Loucy (cell line): Measurements from ENCODE around the gene TBCB.

Source experiments
- H2AFZ ChIP-seq: fragments of 200-600 bp; sonication (generic); 2 replicates; pipeline ENCODE4 v1.6.0; 2016; ENCODE audit warnings: antibody characterized with exemption, mild to moderate bottlenecking, low read length, moderate library complexity
- H3F3A ChIP-seq: fragments of 200-600 bp; 2 replicates; pipeline ENCODE4 v1.6.0; 2016; ENCODE audit warnings: antibody characterized with exemption, low read depth, mild to moderate bottlenecking
- H3K27me3 ChIP-seq: fragments of 200-600 bp; sonication (generic); 2 replicates; pipeline ENCODE4 v1.6.1; 2014; ENCODE audit warnings: low read length, mild to moderate bottlenecking; ENCODE audit not compliant: insufficient read depth, poor library complexity, severe bottlenecking
- H3K36me3 ChIP-seq: fragments of 200-600 bp; sonication (generic); 2 replicates; pipeline ENCODE4 v1.6.1; 2016; ENCODE audit warnings: low read length; ENCODE audit not compliant: insufficient read depth
- H3K4me1 ChIP-seq: fragments of 200-600 bp; sonication (generic); 2 replicates; pipeline ENCODE4 v1.5.1; 2014; ENCODE audit warnings: low read length, mild to moderate bottlenecking; ENCODE audit not compliant: insufficient read depth, poor library complexity, severe bottlenecking
- H3K4me2 ChIP-seq: fragments of 200-600 bp; sonication (generic); 2 replicates; pipeline ENCODE4 v1.6.0; 2014; ENCODE audit warnings: antibody characterized with exemption, low read length, low read depth, mild to moderate bottlenecking; ENCODE audit not compliant: poor library complexity, severe bottlenecking
- H3K4me3 ChIP-seq: fragments of 200-600 bp; sonication (generic); 2 replicates; pipeline ENCODE4 v1.5.1; 2014; ENCODE audit warnings: low read length, mild to moderate bottlenecking, mixed read lengths; ENCODE audit not compliant: poor library complexity, severe bottlenecking
- H3K79me2 ChIP-seq: fragments of 200-600 bp; sonication (generic); 2 replicates; pipeline ENCODE4 v1.6.1; 2014; ENCODE audit warnings: low read length; ENCODE audit not compliant: insufficient read depth
- H3K9ac ChIP-seq: fragments of 200-600 bp; sonication (generic); 2 replicates; pipeline ENCODE4 v1.6.0; 2014; ENCODE audit warnings: mild to moderate bottlenecking, low read depth, low read length, moderate library complexity; ENCODE audit not compliant: poor library complexity, severe bottlenecking
- H3K9me2 ChIP-seq: fragments of 200-600 bp; sonication (generic); replicated peaks from 2 replicates; pipeline ENCODE4 v1.6.1; 2016; ENCODE audit warnings: low read depth, low read length, mixed read lengths
- H3K9me3 ChIP-seq: fragments of 200-600 bp; sonication (generic); 2 replicates; pipeline ENCODE4 v1.6.1; 2014; ENCODE audit warnings: mild to moderate bottlenecking, antibody characterized with exemption, low read length, low read depth; ENCODE audit not compliant: insufficient read depth
- H4K20me1 ChIP-seq: fragments of 200-600 bp; sonication (generic); 2 replicates; pipeline ENCODE4 v1.6.0; 2014; ENCODE audit warnings: antibody characterized with exemption, low read length, mild to moderate bottlenecking; ENCODE audit not compliant: insufficient read depth, poor library complexity, severe bottlenecking
- EZH2phosphoT487 ChIP-seq: fragments of 200-600 bp; IDR thresholded peaks from 2 replicates; pipeline ENCODE4 v1.6.1; 2018; ENCODE audit warnings: antibody characterized with exemption, mild to moderate bottlenecking, moderate library complexity, borderline replicate concordance
- TF ChIP-seq, protein P1 (sequence below): fragments of 200-600 bp; sonication (generic); conservative IDR thresholded peaks from 2 replicates; pipeline ENCODE4 v1.5.1; 2014; ENCODE audit warnings: mild to moderate bottlenecking, antibody characterized with exemption, low read length

TBCB gene

DNA sequence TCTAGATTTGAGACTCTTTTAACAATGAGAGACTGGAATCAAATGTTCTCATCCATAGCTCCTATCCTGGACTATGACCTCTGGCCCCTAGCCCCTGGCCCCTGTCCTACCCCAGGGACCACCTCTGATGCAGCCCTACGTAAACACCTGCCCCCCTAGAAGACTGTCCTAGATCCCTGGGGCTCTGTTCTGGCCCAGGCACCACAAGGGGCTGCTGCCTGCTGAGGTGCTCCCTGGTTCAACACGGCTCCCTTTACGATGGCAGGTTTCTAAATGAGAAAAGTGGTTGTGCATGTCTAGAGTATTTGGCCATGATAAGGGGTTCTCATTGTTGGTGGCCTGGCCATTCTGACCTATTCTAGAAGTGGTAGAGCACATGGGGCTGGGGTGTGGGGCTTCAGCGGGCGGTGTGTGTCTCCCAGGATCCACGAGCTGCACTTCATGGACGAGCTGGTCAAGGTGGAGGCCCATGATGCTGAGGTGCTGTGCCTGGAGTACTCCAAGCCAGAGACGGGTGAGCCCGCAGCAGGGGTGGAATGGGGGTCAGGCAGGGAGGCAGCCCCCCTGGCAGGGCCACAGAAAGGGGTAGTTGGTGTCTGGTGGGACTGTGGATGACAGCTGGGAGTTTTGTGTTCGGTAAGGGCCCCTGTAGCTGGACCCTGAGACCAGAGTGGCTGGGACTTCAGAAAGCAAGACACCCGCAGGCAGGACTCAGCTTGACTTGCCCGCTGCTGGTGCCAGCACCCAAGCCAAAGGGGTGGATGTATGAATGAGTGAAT, 30.8 kb upstream of the TBCB start:
- Histone ChIP-seq H3K9ac (no peak overlapping the region), H3K9me2 (no peaks in the 10 kb centered on the region), H3K4me1 (no peaks in the 10 kb centered on the region), H2AFZ (no peak overlapping the region), H3K27me3 (no peaks in the 10 kb centered on the region), H3K4me3 (no peak overlapping the region), H3F3A (no peaks in the 10 kb centered on the region), H3K4me2 (no peak overlapping the region), H3K79me2 (no peaks in the 10 kb centered on the region), H4K20me1 (no peaks in the 10 kb centered on the region), H3K36me3 (peaks cover 86% of the 10 kb centered on the region; the same call in 1 of the 2 replicates), H3K9me3 (no peaks in the 10 kb centered on the region)
- TF ChIP-seq, protein P1, sequence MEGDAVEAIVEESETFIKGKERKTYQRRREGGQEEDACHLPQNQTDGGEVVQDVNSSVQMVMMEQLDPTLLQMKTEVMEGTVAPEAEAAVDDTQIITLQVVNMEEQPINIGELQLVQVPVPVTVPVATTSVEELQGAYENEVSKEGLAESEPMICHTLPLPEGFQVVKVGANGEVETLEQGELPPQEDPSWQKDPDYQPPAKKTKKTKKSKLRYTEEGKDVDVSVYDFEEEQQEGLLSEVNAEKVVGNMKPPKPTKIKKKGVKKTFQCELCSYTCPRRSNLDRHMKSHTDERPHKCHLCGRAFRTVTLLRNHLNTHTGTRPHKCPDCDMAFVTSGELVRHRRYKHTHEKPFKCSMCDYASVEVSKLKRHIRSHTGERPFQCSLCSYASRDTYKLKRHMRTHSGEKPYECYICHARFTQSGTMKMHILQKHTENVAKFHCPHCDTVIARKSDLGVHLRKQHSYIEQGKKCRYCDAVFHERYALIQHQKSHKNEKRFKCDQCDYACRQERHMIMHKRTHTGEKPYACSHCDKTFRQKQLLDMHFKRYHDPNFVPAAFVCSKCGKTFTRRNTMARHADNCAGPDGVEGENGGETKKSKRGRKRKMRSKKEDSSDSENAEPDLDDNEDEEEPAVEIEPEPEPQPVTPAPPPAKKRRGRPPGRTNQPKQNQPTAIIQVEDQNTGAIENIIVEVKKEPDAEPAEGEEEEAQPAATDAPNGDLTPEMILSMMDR, result no peak
- TF ChIP-seq EZH2phosphoT487, result no peak

DNA sequence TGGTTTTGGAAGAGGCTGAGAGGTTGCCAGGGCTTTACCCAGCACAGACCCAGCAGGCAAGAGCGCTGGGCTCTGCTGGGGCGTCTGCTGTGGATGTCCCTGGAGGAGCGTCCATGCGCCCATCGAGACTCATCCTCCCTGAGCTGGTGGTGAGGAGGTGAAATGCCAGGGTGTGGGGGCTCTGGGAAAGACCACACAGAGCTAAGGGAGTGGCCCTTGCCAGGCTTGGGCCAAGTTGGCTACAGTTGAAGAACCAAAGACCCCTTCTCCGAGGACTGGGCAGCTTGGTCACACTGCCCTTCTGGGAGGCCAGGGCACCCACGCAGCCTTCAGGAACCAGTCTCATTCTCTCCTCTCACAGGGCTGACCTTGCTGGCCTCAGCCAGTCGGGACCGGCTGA, 28.9 kb upstream of the TBCB start:
- H3K27me3 ChIP-seq, result no peaks in the 10 kb centered on the region
- H3K4me2 ChIP-seq, result no peak overlapping the region
- no peaks in the 10 kb centered on the region for H3F3A ChIP-seq
- H3K9me3 ChIP-seq, result no peaks in the 10 kb centered on the region
- H3K9ac ChIP-seq, result no peak overlapping the region
- H3K79me2 ChIP-seq, result no peaks in the 10 kb centered on the region
- TF ChIP-seq, protein P1, result no peak
- TF ChIP-seq EZH2phosphoT487, result no peak
- H3K9me2 ChIP-seq, result no peaks in the 10 kb centered on the region
- peaks cover 92% of the 10 kb centered on the region; the same call in 1 of the 2 replicates for H3K36me3 ChIP-seq
- no peaks in the 10 kb centered on the region for H3K4me1 ChIP-seq
- H3K4me3 ChIP-seq, result no peak overlapping the region
- no peaks in the 10 kb centered on the region for H4K20me1 ChIP-seq
- no peak overlapping the region for H2AFZ ChIP-seq

DNA sequence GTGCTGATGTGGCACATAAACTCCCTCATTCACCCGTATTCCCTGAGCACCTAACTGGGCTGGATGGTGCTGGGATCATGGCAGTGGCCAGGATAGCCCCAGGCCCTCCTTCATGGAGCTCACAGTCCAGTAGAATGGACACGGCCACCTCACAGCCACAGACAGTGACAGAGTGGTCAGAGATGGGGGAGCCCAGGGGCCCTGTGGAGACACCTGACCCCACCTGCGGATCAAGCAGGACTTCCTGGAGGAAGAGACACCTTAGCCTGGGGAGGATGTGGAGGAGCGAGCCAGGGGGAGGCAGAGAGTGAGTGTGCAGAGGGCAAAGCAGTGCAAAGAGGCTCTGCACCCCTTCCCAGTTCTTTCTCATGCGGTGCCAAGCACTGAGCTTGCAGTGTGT, 25.4 kb upstream of the TBCB start:
- Histone ChIP-seq H3F3A (no peaks in the 10 kb centered on the region), H3K27me3 (no peaks in the 10 kb centered on the region), H3K4me3 (no peak overlapping the region), H3K9me2 (no peaks in the 10 kb centered on the region), H3K79me2 (no peaks in the 10 kb centered on the region), H3K9me3 (no peaks in the 10 kb centered on the region), H3K9ac (no peak overlapping the region), H3K4me2 (no peak overlapping the region), H3K36me3 (peaks cover 87% of the 10 kb centered on the region; the same call in 1 of the 2 replicates), H2AFZ (no peak overlapping the region), H4K20me1 (no peaks in the 10 kb centered on the region), H3K4me1 (no peaks in the 10 kb centered on the region)
- TF ChIP-seq, protein P1, result no peak
- TF ChIP-seq EZH2phosphoT487, result no peak
